ENCODE measurements around the gene LSM8. TPM values are rescaled to one million over a fixed set of nuclear protein-coding genes. Genes with fewer than 3 reads are reported as not detected.

Gene LSM8
- polyA plus RNA-seq, 3 donors: 23.4 to 42.6 (median 32.5) TPM

GRCh38 chr7:118175740-118176139, 8.2 kb upstream of the LSM8 start:
- Mint-ChIP-seq H3K36me3 (no peaks in the 10 kb centered on the region), H3K4me3 (no peak overlapping the region), H3K4me1 (no peaks in the 10 kb centered on the region), H3K27ac (no peak overlapping the region), H3K9me3 (no peaks in the 10 kb centered on the region), H3K27me3 (ENCODE audit: low read depth in 3 of 3) (peaks cover 6 to 30% (median 20%) of the 10 kb centered on the region in 3 donors)
- Histone ChIP-seq H3K4me2 (replicated peaks; ENCODE audit: extremely low read depth, low read length, poor library complexity, severe bottlenecking) (no peak overlapping the region), H3K36me3 (replicated peaks in 1 of 2; ENCODE audit: control insufficient read depth in 1 of 2, insufficient read depth in 2 of 2, low read length in 2 of 2) (no peaks in the 10 kb centered on the region), H3K9me3 (replicated peaks in 1 of 2; ENCODE audit: control insufficient read depth in 1 of 2, insufficient read depth in 1 of 2, low read length in 2 of 2) (no peaks in the 10 kb centered on the region), H3K79me2 (ENCODE audit: insufficient read depth, low read length) (no peaks in the 10 kb centered on the region), H2AFZ (ENCODE audit: insufficient read depth, low read depth, low read length, poor library complexity, severe bottlenecking) (no peak overlapping the region), H3K4me3 (replicated peaks in 1 of 3; ENCODE audit: low read depth in 2 of 3, low read length in 3 of 3) (no peak overlapping the region), H3K27ac (ENCODE audit: low read depth in 1 of 2, low read length in 2 of 2) (no peak overlapping the region), H4K20me1 (ENCODE audit: insufficient read depth, low read length) (no peaks in the 10 kb centered on the region), H3K27me3 (ENCODE audit: control insufficient read depth in 2 of 2, insufficient read depth in 2 of 2, low read length in 2 of 2) (peaks cover 13 to 23% of the 10 kb centered on the region in 2 donors), H3K9ac (ENCODE audit: insufficient read depth, low read length, poor library complexity, severe bottlenecking) (no peak overlapping the region), H3K4me1 (ENCODE audit: control insufficient read depth in 1 of 2, insufficient read depth in 2 of 2, low read length in 2 of 2) (no peaks in the 10 kb centered on the region)
- TF ChIP-seq CTCF (IDR thresholded peaks at IDR 0.05): no peak
- no CpG with 5 or more reads among the region's 2 CpGs for WGBS (ENCODE audit: insufficient coverage)
- DNase-seq: no peak
- intact Hi-C loops (cut with micrococcal nuclease): no loop called here

DNA sequence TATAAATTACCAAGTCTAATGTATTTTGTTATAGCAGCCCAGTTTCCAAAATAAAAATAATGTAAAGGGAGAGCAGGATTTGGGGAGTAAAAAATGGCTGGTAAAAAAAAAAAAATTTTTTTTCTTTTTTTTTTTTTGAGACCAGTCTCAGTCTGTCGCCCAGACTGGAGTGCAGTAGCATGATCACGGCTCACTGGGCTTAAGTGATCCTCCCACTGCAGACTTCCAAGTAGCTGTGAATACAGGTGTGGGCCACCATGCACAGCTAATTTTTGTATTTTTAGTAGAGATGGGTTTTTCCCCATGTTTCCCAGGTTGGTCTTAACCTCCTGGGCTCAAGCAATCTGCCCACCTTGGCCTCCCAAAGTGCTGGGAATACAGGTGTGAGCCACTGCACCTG, 4.8 kb upstream of the LSM8 start:
- intact Hi-C loops (cut with micrococcal nuclease): no loop called here
- peaks cover 9% of the 10 kb centered on the region for H3K4me1 Mint-ChIP-seq
- H3K4me3 Mint-ChIP-seq: no peak overlapping the region
- no CpG with 5 or more reads among the region's 2 CpGs for WGBS (ENCODE audit: insufficient coverage)
- Histone ChIP-seq H3K4me3 (replicated peaks in 1 of 3; ENCODE audit: low read depth in 2 of 3, low read length in 3 of 3) (no peak overlapping the region), H3K27ac (ENCODE audit: low read depth in 1 of 2, low read length in 2 of 2) (no peak overlapping the region), H3K79me2 (ENCODE audit: insufficient read depth, low read length) (peaks cover 6% of the 10 kb centered on the region), H3K27me3 (ENCODE audit: control insufficient read depth in 2 of 2, insufficient read depth in 2 of 2, low read length in 2 of 2) (peaks cover 0 to 5% of the 10 kb centered on the region in 2 donors), H3K9ac (ENCODE audit: insufficient read depth, low read length, poor library complexity, severe bottlenecking) (no peak overlapping the region), H3K9me3 (replicated peaks in 1 of 2; ENCODE audit: control insufficient read depth in 1 of 2, insufficient read depth in 1 of 2, low read length in 2 of 2) (no peaks in the 10 kb centered on the region), H4K20me1 (ENCODE audit: insufficient read depth, low read length) (no peaks in the 10 kb centered on the region), H3K36me3 (replicated peaks in 1 of 2; ENCODE audit: control insufficient read depth in 1 of 2, insufficient read depth in 2 of 2, low read length in 2 of 2) (no peaks in the 10 kb centered on the region), H3K4me1 (ENCODE audit: control insufficient read depth in 1 of 2, insufficient read depth in 2 of 2, low read length in 2 of 2) (peaks cover 5 to 10% of the 10 kb centered on the region in 2 donors), H2AFZ (ENCODE audit: insufficient read depth, low read depth, low read length, poor library complexity, severe bottlenecking) (no peak overlapping the region), H3K4me2 (replicated peaks; ENCODE audit: extremely low read depth, low read length, poor library complexity, severe bottlenecking) (no peak overlapping the region)
- no peak overlapping the region for H3K27ac Mint-ChIP-seq
- no peak for DNase-seq
- peaks cover 0 to 2% of the 10 kb centered on the region in 2 donors for H3K36me3 Mint-ChIP-seq
- no peak for TF ChIP-seq CTCF (IDR thresholded peaks at IDR 0.05)
- peaks cover 4 to 23% (median 19%) of the 10 kb centered on the region in 3 donors for H3K27me3 Mint-ChIP-seq (ENCODE audit: low read depth in 3 of 3)
- H3K9me3 Mint-ChIP-seq: peaks cover 0 to 7% (median 0%) of the 10 kb centered on the region in 7 donors

All from CD14-positive monocyte (primary cell).